H1 (cell line): ENCODE data around the gene CCDC183. TPM values are rescaled to one million over a fixed set of nuclear protein-coding genes. Genes with fewer than 3 reads are reported as not detected.

Source experiments
- CBX8 ChIP-seq: fragments of 300-800, 300-1000 bp; sonication (generic); IDR thresholded peaks from 2 replicates; pipeline ENCODE4 v1.7.1; 2016; ENCODE audit warnings: low read depth, low read length, borderline replicate concordance
- CREB1 ChIP-seq: IDR thresholded peaks from 2 replicates; pipeline ENCODE4 v1.6.1; 2012; ENCODE audit warnings: inconsistent platforms
- KDM4A ChIP-seq: IDR thresholded peaks from one replicate; pipeline ENCODE4 v1.7.1; 2012; ENCODE audit warnings: low read depth, mild to moderate bottlenecking, moderate library complexity, low read length, inconsistent platforms; ENCODE audit not compliant: severe bottlenecking
- KDM5A ChIP-seq: fragments of 200-600 bp; IDR thresholded peaks from 2 replicates; pipeline ENCODE4 v1.7.1; 2012; ENCODE audit warnings: mild to moderate bottlenecking, low read length, inconsistent platforms, mixed read lengths
- POLR2A ChIP-seq, 2 experiments: IDR thresholded peaks; 1 replicate in 1 of 2; 2 replicates in 1 of 2; pipeline ENCODE4 v1.6.1; 2011; ENCODE audit warnings: low read depth in 2 of 2, low read length in 2 of 2, mild to moderate bottlenecking in 2 of 2; ENCODE audit errors: control extremely low read depth in 1 of 2
- POLR2AphosphoS5 ChIP-seq: IDR thresholded peaks from 2 replicates; pipeline ENCODE4 v1.6.1; 2011; ENCODE audit warnings: low read depth, low read length
- RAD21 ChIP-seq, 2 experiments: IDR thresholded peaks in 1 of 2; conservative IDR thresholded peaks in 1 of 2; 2 replicates each; pipeline ENCODE4 v1.6.1; 2011; ENCODE audit warnings: low read depth in 2 of 2, low read length in 2 of 2, improper control_type of control experiment in 1 of 2, inconsistent platforms in 1 of 2, mild to moderate bottlenecking in 1 of 2, moderate library complexity in 1 of 2
- RFX5 ChIP-seq: IDR thresholded peaks from 2 replicates; pipeline ENCODE4 v1.6.1; 2011; ENCODE audit warnings: low read depth, low read length, improper control_type of control experiment, borderline replicate concordance
- SP2 ChIP-seq: IDR thresholded peaks from 2 replicates; pipeline ENCODE4 v1.6.1; 2012; ENCODE audit warnings: mild to moderate bottlenecking, low read length, inconsistent platforms
- TAF7 ChIP-seq: optimal IDR thresholded peaks from 2 replicates; pipeline ENCODE3; 2011; ENCODE audit warnings: low read depth, mild to moderate bottlenecking, inconsistent platforms, low read length, moderate library complexity, borderline replicate concordance
- polyA plus RNA-seq, 7 experiments: library from polyadenylated mRNA; depleted of rRNA in 3 of 7; stranded (reverse) in 5 of 7; unstranded in 2 of 7; fragments of >200 nt in 5 of 7; fragments of 200-250 nt in 2 of 7; gene quantifications; 1 replicate in 5 of 7; 2 replicates in 1 of 7; 4 replicates in 1 of 7; pipeline versions ENCODE4 v1.2.1 to v1.2.3, GENCODE V29; 2011 to 2013; ENCODE audit warnings: missing spikeins in 2 of 7, mixed read lengths in 2 of 7
- total RNA-seq: library from RNA; stranded (reverse); fragmentation: NEBNext Ultra II Directional; extraction: Animal tissue kit (Norgen Biotek cat#: 25700); gene quantifications from 2 replicates; pipeline ENCODE4 v1.2.1, GENCODE V29; 2021
- TF ChIP-seq, protein P1 (sequence below): fragments of 300-600 bp; sonication (generic); IDR thresholded peaks from 2 replicates; pipeline ENCODE4 v1.7.1; 2012; ENCODE audit warnings: low read length, moderate library complexity, mild to moderate bottlenecking, inconsistent platforms; ENCODE audit not compliant: insufficient replicate concordance
- TF ChIP-seq, protein P2 (sequence below): IDR thresholded peaks from 2 replicates; pipeline ENCODE4 v1.6.1; 2012; ENCODE audit warnings: inconsistent platforms

CCDC183 gene
- total and polyA plus RNA-seq, 2 of the 8 experiments (the other 6 are each of a cell fraction or from before 2014, with no cell fraction given), result 0.51 to 1.6 TPM

DNA sequence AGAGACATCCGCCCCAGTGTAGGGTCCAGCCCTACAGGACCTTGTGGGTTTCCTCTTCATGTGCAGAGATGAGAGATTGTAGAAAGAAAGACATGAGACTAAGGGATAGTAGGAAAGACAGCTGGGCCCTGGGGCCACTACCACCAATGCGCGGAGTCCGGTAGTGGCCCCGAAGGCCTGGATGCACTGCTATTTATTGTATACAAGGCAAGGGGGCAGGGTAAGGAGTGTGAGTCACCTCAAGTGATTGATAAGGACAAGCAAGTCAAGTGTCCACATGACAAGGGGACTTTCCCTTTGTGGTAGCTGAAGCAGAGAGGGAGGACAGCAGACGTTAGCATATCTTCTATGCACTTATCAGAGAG is 11.2 kb upstream of the CCDC183 start (continued):
- TF ChIP-seq, protein P1, sequence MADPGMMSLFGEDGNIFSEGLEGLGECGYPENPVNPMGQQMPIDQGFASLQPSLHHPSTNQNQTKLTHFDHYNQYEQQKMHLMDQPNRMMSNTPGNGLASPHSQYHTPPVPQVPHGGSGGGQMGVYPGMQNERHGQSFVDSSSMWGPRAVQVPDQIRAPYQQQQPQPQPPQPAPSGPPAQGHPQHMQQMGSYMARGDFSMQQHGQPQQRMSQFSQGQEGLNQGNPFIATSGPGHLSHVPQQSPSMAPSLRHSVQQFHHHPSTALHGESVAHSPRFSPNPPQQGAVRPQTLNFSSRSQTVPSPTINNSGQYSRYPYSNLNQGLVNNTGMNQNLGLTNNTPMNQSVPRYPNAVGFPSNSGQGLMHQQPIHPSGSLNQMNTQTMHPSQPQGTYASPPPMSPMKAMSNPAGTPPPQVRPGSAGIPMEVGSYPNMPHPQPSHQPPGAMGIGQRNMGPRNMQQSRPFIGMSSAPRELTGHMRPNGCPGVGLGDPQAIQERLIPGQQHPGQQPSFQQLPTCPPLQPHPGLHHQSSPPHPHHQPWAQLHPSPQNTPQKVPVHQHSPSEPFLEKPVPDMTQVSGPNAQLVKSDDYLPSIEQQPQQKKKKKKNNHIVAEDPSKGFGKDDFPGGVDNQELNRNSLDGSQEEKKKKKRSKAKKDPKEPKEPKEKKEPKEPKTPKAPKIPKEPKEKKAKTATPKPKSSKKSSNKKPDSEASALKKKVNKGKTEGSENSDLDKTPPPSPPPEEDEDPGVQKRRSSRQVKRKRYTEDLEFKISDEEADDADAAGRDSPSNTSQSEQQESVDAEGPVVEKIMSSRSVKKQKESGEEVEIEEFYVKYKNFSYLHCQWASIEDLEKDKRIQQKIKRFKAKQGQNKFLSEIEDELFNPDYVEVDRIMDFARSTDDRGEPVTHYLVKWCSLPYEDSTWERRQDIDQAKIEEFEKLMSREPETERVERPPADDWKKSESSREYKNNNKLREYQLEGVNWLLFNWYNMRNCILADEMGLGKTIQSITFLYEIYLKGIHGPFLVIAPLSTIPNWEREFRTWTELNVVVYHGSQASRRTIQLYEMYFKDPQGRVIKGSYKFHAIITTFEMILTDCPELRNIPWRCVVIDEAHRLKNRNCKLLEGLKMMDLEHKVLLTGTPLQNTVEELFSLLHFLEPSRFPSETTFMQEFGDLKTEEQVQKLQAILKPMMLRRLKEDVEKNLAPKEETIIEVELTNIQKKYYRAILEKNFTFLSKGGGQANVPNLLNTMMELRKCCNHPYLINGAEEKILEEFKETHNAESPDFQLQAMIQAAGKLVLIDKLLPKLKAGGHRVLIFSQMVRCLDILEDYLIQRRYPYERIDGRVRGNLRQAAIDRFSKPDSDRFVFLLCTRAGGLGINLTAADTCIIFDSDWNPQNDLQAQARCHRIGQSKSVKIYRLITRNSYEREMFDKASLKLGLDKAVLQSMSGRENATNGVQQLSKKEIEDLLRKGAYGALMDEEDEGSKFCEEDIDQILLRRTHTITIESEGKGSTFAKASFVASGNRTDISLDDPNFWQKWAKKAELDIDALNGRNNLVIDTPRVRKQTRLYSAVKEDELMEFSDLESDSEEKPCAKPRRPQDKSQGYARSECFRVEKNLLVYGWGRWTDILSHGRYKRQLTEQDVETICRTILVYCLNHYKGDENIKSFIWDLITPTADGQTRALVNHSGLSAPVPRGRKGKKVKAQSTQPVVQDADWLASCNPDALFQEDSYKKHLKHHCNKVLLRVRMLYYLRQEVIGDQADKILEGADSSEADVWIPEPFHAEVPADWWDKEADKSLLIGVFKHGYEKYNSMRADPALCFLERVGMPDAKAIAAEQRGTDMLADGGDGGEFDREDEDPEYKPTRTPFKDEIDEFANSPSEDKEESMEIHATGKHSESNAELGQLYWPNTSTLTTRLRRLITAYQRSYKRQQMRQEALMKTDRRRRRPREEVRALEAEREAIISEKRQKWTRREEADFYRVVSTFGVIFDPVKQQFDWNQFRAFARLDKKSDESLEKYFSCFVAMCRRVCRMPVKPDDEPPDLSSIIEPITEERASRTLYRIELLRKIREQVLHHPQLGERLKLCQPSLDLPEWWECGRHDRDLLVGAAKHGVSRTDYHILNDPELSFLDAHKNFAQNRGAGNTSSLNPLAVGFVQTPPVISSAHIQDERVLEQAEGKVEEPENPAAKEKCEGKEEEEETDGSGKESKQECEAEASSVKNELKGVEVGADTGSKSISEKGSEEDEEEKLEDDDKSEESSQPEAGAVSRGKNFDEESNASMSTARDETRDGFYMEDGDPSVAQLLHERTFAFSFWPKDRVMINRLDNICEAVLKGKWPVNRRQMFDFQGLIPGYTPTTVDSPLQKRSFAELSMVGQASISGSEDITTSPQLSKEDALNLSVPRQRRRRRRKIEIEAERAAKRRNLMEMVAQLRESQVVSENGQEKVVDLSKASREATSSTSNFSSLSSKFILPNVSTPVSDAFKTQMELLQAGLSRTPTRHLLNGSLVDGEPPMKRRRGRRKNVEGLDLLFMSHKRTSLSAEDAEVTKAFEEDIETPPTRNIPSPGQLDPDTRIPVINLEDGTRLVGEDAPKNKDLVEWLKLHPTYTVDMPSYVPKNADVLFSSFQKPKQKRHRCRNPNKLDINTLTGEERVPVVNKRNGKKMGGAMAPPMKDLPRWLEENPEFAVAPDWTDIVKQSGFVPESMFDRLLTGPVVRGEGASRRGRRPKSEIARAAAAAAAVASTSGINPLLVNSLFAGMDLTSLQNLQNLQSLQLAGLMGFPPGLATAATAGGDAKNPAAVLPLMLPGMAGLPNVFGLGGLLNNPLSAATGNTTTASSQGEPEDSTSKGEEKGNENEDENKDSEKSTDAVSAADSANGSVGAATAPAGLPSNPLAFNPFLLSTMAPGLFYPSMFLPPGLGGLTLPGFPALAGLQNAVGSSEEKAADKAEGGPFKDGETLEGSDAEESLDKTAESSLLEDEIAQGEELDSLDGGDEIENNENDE, result no peak
- TF ChIP-seq KDM4A (no peak), POLR2A (IDR thresholded peaks at IDR 0.05; ENCODE audit: control extremely low read depth in 1 of 2, low read depth in 2 of 2, low read length in 2 of 2) (no peak), CREB1 (no peak), RAD21 (IDR thresholded peaks at IDR 0.05 in 1 of 2, conservative IDR thresholded peaks at IDR 0.05 in 1 of 2; ENCODE audit: low read depth in 2 of 2, low read length in 2 of 2) (no peak), TAF7 (no peak), RFX5 (no peak), KDM5A (no peak), CBX8 (no peak), SP2 (no peak), POLR2AphosphoS5 (no peak)
- TF ChIP-seq, protein P2, sequence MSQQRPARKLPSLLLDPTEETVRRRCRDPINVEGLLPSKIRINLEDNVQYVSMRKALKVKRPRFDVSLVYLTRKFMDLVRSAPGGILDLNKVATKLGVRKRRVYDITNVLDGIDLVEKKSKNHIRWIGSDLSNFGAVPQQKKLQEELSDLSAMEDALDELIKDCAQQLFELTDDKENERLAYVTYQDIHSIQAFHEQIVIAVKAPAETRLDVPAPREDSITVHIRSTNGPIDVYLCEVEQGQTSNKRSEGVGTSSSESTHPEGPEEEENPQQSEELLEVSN, result no peak
